Bladder microvascular endothelial cell (primary cell): Measurements from ENCODE around the gene KCTD18. TPM values are rescaled to one million over a fixed set of nuclear protein-coding genes. Genes with fewer than 3 reads are reported as not detected.

Experiments used
- total RNA-seq: library from RNA; depleted of rRNA; stranded (reverse); fragments of >200 nt; gene quantifications from 2 replicates; pipeline ENCODE4 v1.2.3, GENCODE V29; 2014

Gene KCTD18
- 7.0 and 9.6 TPM in 2 replicates for total RNA-seq

DNA sequence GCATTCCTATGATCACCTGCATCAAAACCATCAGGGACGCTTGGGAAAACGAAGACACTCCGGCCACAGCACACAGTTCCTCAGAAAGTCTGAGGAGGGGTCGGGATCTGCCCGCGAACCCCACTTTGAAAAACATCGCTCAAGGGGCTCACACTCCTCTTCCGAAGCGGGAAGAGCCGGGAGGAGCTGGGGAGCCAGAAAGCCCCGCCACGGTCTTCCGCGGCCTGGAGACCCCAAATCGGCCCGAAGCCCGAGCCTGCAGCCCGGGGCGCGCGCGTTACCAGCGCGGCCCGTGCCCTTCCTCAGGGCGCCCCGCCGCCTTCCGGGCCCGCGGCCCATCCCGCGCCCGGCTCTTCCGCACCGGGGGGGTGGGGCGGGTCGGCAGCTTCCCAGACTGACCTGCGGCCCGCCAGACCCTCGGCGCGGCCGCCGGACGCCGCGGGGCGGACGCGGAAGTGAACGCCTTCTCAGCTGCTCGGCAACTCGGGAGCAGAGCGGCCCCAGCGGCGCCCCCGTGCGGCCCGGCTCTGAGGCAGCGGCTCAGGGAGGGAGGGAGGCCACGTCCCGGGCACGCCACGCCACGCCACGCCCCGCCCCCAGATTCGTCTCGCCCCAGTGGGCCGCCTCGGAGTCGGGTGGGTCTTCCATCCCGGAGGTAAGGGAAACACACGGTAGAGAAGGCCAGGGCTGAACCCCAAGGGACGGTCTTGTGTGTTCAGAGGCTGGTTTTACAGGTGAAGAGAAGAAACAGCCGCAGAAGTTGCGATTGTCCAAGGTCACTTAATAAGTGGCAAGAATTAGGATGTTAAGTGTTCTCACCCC is at the start of gene KCTD18:
Gene KCTD18, minus strand, starts transcription at position 457 of the 822 bp plus-strand sequence. CDS start 3,052 bp downstream, outside the sequence.

DNA sequence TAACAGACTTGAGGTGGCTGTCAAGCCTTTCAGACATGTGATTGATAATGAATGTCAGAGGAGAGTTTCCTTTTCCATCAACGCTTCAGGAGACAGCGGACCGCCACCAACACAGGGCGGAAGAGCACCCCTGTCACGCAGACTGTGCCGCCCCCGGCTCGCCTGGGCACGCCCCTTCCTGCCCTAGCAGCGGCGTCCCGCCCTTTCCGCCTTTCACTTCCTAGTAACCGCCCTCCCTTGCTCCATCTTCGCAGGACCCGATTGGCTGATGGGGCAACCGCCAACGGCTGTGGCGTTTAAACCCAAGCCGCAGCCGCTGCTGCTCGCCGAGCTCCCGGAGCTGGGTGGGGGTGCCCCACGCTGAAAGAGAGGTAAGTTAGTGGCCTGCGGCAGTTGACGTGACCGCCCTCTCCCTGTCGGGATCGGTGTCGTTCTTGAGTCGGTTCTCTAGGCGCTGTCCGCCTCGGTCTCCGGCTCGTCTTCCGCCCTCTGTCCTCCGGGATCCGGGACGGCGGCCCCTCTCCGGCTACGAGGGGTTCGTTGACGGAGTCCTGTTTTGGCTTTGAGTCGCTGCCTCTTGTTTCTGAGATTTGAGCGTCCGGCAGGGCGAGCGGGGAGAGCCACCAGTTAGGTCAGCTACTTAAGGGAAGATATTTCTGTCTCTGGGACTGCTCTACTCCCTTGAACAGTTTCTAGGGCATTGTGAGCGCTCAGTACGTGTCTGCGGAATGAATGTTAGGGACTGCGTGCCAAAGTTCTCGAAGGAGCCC is 16.2 kb upstream of the KCTD18 start, which contains the start of gene SGO2:
Gene SGO2, plus strand, starts transcription at position 326 of the 770 bp plus-strand sequence. CDS start 6,769 bp downstream, outside the sequence.

Other genes starting within 250 kb of the KCTD18 start
- 14.7 and 15.4 TPM in 2 replicates for gene SPATS2L, start 203.4 kb downstream of the KCTD18 start, total RNA-seq
- 5.5 TPM in 2 replicates for gene SGO2, start 16.1 kb upstream of the KCTD18 start, total RNA-seq
- gene AOX1, start 75.9 kb upstream of the KCTD18 start, total RNA-seq, result 0.97 and 2.7 TPM in 2 replicates